NCI-H187 treated with DMSO at 0.1 percent for 48 hours (cell line): ENCODE results near the gene FAM219A.
"Not testable (repeated sequence)": the region's sequence is repeated elsewhere in the genome, so short reads cannot be mapped to it uniquely, and the experiment has no call there.

Experiments
- DNase-seq: peaks from one replicate; lab custom pipeline; 2025; lab: John Stamatoyannopoulos, UW

The FAM219A gene

GRCh38 chr9:34376596-34377403 lies 81.6 kb downstream of the FAM219A start, which contains the start of gene MYORG:
Gene MYORG, minus strand, starts transcription at chr9:34376898. Its CDS starts 3,955 bp downstream, at chr9:34372943.
- peak; percentile 67 for DNase-seq

GRCh38 chr9:34375901-34376595 lies 82.3 kb downstream of the FAM219A start:
- no peak for DNase-seq

GRCh38 chr9:34374905-34375552 lies 83.3 kb downstream of the FAM219A start:
- peak; percentile 48 for DNase-seq

GRCh38 chr9:34374339-34374738 lies 84.0 kb downstream of the FAM219A start:
- no peak for DNase-seq

- DNase-seq, result no peak
Measured at GRCh38 chr9:34373749-34374148, 84.6 kb downstream of the FAM219A start.

- DNase-seq, result no peak
Measured at GRCh38 chr9:34372467-34373011, 85.8 kb downstream of the FAM219A start.

GRCh38 chr9:34371886-34372466 lies 86.4 kb downstream of the FAM219A start:
- DNase-seq, result no peak

GRCh38 chr9:34370970-34371880 lies 87.1 kb downstream of the FAM219A start:
- DNase-seq, result no peak

- DNase-seq, result no peak
Measured at GRCh38 chr9:34370335-34370969, 87.9 kb downstream of the FAM219A start.

- no peak for DNase-seq
Measured at GRCh38 chr9:34369636-34370035, 88.7 kb downstream of the FAM219A start.

- DNase-seq, result not testable (repeated sequence)
Measured at GRCh38 chr9:34368796-34369195, 89.6 kb downstream of the FAM219A start.

- DNase-seq, result not testable (repeated sequence)
Measured at GRCh38 chr9:34367751-34368410, 90.5 kb downstream of the FAM219A start.

GRCh38 chr9:34366365-34366764 lies 92.0 kb downstream of the FAM219A start:
- no peak for DNase-seq

- DNase-seq, result no peak
Measured at GRCh38 chr9:34365282-34365681, 93.1 kb downstream of the FAM219A start.

GRCh38 chr9:34363619-34364351 lies 94.6 kb downstream of the FAM219A start:
- DNase-seq, result no peak

- no peak for DNase-seq
Measured at GRCh38 chr9:34362614-34363214, 95.7 kb downstream of the FAM219A start.

- not testable (repeated sequence) for DNase-seq
Measured at GRCh38 chr9:34352957-34353356, 105.4 kb downstream of the FAM219A start.

- DNase-seq, result not testable (repeated sequence)
Measured at GRCh38 chr9:34352122-34352652, 106.2 kb downstream of the FAM219A start.
